Measurements from ENCODE around the gene KIF26A.

KIF26A gene

DNA sequence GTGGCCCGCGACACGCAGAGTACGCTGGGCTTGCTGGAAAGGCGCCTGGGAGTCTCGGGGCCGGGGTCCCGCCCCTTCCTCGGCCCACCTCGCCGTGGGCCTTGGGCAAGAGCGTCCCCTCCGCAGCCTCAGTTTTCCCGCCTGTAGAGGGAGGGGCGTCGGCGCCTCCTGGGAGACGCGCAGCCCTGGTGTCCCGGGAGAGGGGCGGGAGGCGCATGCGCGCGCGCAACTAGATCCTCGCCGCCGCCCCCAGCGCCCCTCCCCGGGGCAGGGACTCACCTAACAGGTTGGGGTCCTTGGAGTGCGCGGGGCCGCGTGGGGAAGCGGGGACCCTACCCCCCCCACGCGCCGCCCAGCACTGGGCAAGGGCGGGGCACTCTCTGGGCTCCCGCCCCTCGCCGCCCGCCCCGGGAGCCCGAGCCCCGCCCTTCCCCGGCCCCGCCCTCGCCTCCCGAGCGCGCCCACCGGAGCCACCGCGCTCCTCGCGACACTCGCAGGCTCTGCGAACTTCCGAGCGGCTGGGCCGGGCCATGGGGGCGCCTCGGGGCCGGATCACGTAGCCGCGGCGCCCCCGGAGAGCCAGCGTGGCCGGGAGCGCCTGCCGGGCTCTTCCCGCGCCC, at the start of gene KIF26A:
Gene KIF26A, plus strand, starts transcription at position 490 of the 620 bp plus-strand sequence. CDS start 136 bp downstream, outside the sequence.
- DNase-seq (ENCODE audit: low read depth), result no peak

GRCh38 chr14:104090071-104090748, 48.2 kb upstream of the KIF26A start:
- DNase-seq (ENCODE audit: low read depth), result no peak

DNA sequence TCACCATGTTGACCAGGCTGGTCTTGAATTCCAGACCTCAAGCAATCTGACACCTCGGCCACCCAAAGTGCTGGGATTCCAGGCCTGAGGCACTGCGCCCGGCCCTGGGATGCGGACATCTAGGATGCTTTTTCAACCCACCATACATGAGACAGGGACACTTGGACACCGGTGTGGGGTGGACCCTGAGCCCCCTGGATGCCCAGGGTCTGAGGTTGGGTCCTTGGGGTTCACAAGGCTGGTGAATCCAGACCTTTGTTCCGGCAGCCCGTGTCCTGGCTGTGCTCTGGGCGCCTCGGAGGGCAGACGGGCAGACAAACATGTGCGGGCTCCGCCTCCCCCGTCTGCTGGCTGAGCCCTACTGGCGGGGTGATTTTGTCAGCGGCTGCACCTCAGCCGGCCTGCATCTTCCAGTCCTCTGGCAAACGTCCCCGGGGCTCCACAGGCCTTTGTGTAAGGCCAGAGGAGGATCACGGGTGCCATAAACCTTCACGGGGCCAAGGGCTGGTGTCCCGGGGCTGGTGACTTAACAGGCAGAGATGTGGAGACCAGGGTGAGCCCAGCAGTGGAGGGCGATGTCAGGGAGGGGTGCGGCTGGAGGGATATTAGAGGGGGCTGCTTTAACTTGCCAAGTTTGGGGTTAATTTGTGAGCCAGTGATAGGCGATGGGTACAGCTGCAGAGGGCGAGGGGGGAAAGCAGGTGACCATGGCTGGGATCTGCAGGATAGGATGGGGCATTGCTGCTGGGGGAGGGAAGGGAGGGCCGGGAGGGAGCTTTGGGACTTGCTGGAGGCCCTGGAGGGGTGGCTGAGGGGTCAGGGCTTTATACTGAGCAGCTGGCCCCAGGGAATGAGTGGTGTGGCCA, 47.1 kb upstream of the KIF26A start:
- no peak for DNase-seq (ENCODE audit: low read depth)

DNA sequence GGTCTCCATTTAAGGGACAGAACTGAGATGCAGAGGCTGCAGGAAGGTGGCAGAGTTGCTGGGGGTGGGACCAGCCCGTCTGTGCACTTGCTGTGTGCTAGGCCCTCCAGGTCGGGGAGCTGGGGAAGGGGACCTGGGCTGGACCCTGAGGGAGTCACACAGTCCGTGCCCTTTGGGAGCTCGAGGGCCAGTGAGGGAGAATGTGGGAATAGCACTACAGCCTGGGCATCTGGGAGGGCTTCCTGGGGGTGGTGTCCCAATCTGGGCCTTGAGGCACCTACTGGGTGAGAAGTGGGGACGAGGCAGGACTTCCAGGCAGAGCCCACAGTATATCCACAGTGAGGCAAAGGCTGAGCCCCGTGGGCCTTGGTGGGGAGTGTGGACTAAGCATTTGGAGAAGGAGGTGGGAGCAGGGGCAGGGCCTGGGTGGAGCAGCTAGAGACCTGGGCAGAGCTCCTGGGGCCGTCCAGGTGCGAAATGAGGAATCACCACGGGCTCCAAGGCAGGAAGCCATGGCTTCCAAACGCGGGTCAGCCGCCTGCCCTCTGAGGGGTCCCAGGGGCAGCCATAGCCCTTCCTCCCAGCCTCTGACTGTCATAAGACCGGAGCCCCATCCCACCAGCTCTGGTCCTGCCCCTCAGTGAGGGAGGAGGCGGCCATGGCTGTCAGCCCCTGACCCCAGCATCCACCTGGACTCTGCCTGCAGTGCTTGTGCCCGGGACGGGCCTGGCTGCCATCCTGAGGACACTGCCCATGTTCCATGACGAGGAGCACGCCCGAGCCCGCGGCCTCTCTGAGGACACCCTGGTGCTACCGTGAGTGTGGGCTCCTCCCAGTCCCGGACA, 46.2 kb upstream of the KIF26A start:
- DNase-seq (ENCODE audit: low read depth), result no peak

DNA sequence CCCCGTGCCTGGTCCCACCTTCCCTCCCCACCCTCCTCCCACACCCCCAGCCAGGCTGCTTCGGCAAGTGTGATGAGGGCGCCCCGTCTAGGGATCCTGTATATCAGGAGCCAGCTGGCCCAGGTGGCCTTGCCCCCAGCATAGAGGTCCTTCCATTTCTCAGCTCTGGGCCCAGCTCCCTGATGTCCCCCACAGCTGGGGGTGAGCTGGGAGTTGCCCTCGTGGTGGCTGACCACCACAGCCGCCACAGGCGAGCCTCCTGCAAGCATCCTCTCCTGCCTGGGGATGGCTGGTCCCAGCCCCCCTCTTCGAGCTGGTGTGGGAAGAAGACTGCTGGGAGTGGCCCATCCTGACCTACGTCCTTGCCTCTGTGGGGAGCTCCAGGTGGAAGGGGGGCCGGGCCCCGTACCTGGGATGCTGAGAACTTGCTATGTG, 45.4 kb upstream of the KIF26A start:
- no peak for DNase-seq (ENCODE audit: low read depth)

- DNase-seq (ENCODE audit: low read depth), result no peak
Measured at GRCh38 chr14:104093366-104094055, 44.9 kb upstream of the KIF26A start.

GRCh38 chr14:104094056-104094708, 44.2 kb upstream of the KIF26A start:
- DNase-seq (ENCODE audit: low read depth), result no peak

DNA sequence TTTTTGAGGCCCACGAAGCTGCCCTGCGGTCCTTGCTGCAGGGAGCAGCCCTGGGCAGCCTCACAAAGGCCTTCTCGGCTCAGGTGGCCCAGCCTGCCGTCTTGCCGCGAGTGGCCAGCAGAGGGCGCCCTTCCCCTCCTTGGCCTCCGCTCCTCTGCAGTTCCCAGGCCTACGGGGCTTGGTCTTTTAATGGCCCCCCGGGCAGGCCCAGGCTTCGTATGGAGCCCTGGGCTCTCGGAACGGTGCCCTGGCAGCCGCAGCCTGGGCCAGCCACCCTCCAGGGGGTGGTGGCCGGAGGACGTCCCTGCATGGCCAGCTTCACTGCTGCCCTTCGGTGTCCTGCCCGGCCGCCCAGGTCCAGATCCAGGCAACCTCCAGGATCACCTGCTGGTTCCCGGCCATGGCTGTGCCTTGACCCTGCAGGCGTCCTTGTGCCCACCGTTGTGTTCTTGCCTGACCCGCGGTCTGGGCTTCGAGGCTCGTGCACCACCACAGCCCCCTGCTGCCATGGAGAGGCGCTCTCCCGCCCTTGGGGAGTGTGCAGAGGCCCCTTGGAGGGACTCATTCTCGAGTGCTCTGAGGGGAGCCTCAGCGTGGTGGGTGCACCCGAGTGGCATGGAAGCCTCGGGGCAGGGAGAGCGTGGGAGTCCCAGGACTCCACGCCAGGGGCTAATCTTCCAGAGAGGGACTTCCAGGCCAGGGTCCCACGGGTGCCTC, 43.5 kb upstream of the KIF26A start:
- peak; percentile 13 for DNase-seq (ENCODE audit: low read depth)

DNA sequence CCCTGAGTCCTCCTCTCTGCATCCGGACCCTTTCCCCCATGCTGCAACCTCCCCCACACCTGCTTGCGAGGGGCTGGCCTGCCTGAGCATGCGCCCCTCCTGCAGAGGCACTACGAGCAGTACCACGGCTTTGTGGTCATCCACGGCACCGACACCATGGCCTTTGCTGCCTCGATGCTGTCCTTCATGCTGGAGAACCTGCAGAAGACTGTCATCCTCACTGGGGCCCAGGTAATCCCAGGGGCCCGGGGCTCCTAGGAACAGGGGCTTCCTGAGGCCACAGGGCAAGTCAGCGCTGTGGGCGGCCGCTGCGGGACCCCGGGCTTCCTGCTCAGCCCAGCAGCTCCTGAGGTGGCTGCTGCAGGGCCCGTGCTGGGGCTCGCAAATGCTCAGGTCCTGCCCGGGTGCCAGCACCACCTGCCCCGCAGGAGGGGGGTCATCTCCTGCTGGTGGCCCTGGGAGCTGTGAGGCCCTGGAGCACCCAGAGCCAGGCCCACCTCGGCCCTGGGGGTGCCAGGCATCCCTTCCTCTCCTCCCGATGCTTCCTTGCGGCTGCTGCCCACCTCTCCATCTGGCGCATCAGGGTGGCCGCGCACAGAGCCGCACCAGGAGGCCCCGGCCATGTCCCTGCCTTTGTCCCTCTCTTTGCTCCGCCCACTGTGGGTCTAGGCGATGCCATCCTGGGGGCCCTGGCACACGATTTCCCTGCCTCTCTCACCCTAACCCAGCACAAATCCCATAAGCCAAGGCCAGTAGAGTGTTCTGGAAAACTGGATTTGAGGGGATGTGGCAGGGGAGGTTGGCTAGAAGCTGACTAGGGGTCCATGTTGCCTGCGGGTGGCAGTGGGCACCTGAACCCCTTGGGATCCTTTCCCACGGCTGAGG, 42.7 kb upstream of the KIF26A start:
- no peak for DNase-seq (ENCODE audit: low read depth)

- DNase-seq (ENCODE audit: low read depth), result no peak
Measured at GRCh38 chr14:104096318-104096717, 42.1 kb upstream of the KIF26A start.

DNA sequence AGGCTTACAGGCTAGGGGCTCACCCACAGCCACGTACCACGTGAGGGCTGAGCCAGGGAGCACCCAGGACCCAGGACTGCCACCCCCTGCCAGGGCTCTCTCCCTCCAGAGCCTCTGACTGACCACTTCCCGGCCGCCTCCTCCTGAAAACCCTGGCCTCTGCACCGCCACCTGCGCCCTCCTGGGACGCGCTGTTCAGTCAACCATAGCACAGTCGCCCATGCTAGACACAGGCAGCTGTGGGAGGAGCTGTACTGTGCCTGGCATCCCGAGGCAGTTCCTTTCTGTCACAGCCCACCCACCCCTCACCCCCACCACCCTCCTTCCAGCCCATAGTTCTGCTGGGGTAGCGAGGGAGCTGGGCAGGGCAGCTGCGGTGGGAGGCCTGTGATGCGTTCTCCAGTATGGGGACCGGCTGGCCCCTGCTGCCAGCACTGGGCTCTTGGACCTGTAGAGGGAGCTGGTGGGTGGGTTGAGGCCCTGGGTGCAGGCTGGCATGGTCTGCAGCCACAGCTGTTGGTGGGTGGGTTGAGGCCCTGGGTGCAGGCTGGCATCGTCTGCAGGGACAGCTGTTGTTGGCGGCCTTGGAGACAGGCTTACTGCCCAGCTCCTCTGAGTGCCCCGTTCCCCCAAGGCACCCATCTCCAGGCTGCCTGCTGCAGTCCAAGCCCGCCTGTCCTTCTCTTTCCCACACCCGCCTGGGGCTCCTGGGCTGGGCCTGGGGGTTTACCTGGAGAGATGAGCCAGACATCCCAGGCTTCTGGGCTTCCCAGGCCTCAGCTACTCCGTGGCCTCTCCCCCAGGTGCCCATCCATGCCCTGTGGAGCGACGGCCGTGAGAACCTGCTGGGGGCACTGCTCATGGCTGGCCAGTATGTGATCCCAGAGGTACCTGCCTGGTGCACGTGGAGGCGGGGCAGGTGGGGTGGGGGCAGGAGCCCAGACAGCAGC, 41.4 kb upstream of the KIF26A start:
- DNase-seq (ENCODE audit: low read depth), result no peak

- no peak for DNase-seq (ENCODE audit: low read depth)
Measured at GRCh38 chr14:104098272-104099095, 39.9 kb upstream of the KIF26A start.

DNA sequence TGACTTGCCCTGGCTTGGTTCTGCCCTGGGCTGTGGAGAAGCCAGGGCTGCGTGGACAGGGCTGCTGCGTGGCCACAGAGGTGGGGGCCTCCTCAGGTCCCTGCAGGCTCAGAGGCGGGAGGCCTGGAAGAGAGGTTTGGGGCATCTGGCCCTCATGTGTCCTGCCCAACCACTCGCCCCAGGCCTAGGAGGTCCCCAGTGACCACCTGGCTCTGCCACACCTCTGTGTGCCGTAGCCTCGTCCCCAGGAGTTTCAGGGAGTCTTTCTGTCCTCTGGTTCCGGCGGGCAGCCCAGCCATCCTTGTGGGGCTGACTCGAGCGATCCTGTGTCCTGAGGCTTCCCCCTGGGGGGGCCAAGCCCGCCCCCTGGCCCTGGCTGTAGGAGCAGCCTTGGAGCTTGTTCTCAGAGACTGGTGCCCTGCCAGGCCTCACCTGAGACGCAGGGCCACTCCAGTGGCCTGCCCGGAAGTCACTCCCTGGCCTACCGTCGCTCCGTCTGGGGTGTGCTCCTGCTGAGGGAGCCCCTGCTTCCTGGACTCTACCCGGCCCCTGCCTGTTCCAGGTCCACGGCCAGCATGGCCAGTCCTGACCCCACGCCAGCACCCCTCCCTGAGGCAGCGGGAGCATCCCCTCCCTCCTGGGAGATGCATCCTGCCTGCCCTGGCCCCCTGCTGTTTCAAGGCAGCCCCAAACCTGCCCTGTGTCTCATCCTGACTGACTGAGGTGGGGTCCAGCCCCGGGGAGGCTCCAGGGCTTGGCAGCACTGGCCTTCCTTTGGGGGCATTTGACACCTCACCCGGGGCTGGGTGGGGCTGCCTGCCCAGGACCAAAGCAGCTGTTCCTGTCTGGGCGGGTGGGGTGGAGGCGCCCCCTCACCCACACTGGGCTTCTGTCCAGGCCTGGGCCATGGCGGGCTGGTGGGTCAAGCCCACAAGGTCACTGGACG, 39.0 kb upstream of the KIF26A start:
- DNase-seq (ENCODE audit: low read depth), result no peak

GRCh38 chr14:104100171-104101085, 38.0 kb upstream of the KIF26A start:
- DNase-seq (ENCODE audit: low read depth), result no peak

All from fibroblast of the conjunctiva (primary cell).